ENCODE data around the gene PGS1. TPM values are rescaled to one million over a fixed set of nuclear protein-coding genes. Genes with fewer than 3 reads are reported as not detected.

The PGS1 gene
- total and polyA plus RNA-seq, 2 experiments from 2014 or later: 30.4 to 42.5 TPM

DNA sequence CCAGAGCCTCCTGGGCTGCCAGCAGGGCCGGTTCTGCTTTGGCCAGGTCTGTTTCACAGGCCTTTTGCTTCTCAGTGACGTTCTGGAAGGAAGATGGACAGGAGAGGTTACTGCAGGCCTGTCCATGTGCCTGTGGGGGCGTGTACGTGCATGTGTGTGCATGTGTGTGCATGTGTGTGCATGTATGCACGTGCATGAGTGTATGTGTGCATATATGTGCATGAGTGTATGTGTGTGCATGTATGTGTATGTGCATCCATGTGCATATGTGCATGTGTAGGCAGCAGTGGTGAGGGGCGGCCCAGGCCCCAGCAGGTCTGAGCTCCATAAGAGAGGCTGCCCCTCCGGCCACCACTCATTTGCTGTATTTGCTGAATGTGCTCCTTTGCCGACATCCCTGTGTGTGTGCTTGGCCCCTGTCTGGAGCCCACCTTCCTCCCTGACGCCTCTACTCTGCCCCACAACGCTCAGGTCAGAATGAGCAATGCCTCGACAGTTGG lies 81.8 kb downstream of the PGS1 start:
- WGBS (ENCODE audit: low lambda C conversion rate, missing lambda C conversion rate): 82% methylated on average over 11 of the region's 11 CpGs
- TF ChIP-seq, protein P1, sequence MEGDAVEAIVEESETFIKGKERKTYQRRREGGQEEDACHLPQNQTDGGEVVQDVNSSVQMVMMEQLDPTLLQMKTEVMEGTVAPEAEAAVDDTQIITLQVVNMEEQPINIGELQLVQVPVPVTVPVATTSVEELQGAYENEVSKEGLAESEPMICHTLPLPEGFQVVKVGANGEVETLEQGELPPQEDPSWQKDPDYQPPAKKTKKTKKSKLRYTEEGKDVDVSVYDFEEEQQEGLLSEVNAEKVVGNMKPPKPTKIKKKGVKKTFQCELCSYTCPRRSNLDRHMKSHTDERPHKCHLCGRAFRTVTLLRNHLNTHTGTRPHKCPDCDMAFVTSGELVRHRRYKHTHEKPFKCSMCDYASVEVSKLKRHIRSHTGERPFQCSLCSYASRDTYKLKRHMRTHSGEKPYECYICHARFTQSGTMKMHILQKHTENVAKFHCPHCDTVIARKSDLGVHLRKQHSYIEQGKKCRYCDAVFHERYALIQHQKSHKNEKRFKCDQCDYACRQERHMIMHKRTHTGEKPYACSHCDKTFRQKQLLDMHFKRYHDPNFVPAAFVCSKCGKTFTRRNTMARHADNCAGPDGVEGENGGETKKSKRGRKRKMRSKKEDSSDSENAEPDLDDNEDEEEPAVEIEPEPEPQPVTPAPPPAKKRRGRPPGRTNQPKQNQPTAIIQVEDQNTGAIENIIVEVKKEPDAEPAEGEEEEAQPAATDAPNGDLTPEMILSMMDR (IDR thresholded peaks at IDR 0.05; ENCODE audit: poor library complexity): no peak
- TF ChIP-seq EZH2phosphoT487 (IDR thresholded peaks at IDR 0.05; ENCODE audit: low read depth, severe bottlenecking, unreplicated experiment): no peak
- no peak for TF ChIP-seq EZH2 (IDR thresholded peaks at IDR 0.05; ENCODE audit: borderline replicate concordance)
- Histone ChIP-seq H3K4me1 (ENCODE audit: insufficient read depth) (no peaks in the 10 kb centered on the region), H3K4me2 (no peak overlapping the region), H3K36me3 (replicated peaks; ENCODE audit: insufficient read depth, low read depth) (no peaks in the 10 kb centered on the region), H3K27ac (no peak overlapping the region), H3K9me3 (ENCODE audit: low read depth) (no peaks in the 10 kb centered on the region), H3K4me3 (no peak overlapping the region), H2AFZ (no peak overlapping the region), H3K9me2 (replicated peaks; ENCODE audit: insufficient read depth) (no peaks in the 10 kb centered on the region), H4K20me1 (ENCODE audit: insufficient read depth, poor library complexity, severe bottlenecking) (no peaks in the 10 kb centered on the region), H3K79me2 (no peaks in the 10 kb centered on the region), H3K27me3 (no peaks in the 10 kb centered on the region)
- DNase-seq (ENCODE audit: low spot score): no peak

DNA sequence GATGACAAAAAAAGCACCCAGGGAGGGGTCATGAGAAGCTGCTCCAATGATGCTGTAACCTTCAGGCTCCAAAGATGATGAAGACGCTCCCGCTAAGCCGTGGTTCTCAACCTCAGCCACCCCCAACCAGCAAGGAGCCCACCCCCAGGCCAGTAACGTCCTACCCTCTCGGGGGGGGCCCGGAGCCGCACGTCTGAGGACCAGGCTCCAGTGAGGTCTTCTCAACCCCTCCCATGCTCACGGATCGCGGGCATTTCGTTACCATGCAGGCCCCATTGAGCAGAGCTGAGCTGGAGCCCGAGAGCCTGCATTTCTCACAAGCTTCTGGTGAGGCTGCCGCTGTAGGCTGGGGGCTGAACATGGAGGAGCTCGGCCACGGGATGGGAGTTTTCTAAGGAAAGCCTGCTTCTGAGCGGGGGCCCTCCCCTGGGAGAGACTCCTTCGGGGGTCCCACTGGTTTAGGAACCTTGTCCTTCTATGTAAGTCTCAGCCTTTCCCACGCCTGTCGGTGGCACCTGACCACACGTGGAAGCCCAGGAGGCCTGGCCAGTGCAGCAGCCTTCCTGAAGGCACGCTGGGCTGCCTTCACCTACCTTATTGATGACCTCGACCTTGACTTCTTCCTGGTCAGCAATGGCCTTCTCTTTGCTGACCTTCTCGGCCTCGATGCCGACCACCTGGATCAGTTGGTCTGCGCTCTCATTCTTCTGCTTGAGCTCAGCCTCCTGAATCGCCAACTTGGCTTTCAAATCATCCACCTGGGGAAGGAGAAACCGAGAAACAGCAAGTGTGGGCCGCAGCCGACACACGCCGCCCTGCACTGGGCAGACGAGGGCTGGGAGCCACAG lies 82.7 kb downstream of the PGS1 start:
- WGBS (ENCODE audit: low lambda C conversion rate, missing lambda C conversion rate): 93% methylated on average over 34 of the region's 34 CpGs

DNA sequence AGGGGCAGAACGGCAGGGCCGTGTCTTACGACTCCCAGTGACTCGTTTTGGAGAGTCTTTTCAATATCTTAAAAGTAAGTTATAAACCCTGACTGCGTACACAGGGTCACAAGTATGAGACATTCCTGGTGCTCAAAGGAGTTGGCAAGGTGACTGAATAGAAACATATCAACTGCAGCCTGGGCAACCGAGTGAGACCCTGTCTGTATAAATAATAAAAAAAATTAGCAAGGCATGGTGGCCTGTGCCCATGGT lies 83.3 kb downstream of the PGS1 start:
- Histone ChIP-seq H3K4me1 (ENCODE audit: insufficient read depth) (no peaks in the 10 kb centered on the region), H3K9me2 (replicated peaks; ENCODE audit: insufficient read depth) (no peaks in the 10 kb centered on the region), H3K9me3 (ENCODE audit: low read depth) (no peaks in the 10 kb centered on the region), H3K4me2 (no peak overlapping the region), H3K79me2 (no peaks in the 10 kb centered on the region), H4K20me1 (ENCODE audit: insufficient read depth, poor library complexity, severe bottlenecking) (no peaks in the 10 kb centered on the region), H3K27ac (no peak overlapping the region), H3K36me3 (replicated peaks; ENCODE audit: insufficient read depth, low read depth) (no peaks in the 10 kb centered on the region), H3K4me3 (no peak overlapping the region), H3K27me3 (no peaks in the 10 kb centered on the region), H2AFZ (no peak overlapping the region)
- DNase-seq (ENCODE audit: low spot score): no peak
- TF ChIP-seq EZH2phosphoT487 (IDR thresholded peaks at IDR 0.05; ENCODE audit: low read depth, severe bottlenecking, unreplicated experiment) (no peak), EZH2 (IDR thresholded peaks at IDR 0.05; ENCODE audit: borderline replicate concordance) (no peak)
- TF ChIP-seq, protein P1 (IDR thresholded peaks at IDR 0.05; ENCODE audit: poor library complexity): no peak
- 75% methylated on average over 6 of the region's 6 CpGs for WGBS (ENCODE audit: low lambda C conversion rate, missing lambda C conversion rate)

More for the DNA sequence above, 82.7 kb downstream of the PGS1 start:
- H3K9me2 ChIP-seq (replicated peaks; ENCODE audit: insufficient read depth): no peaks in the 10 kb centered on the region
- no peak overlapping the region for H3K27ac ChIP-seq
- H3K4me3 ChIP-seq: no peak overlapping the region
- H2AFZ ChIP-seq: no peak overlapping the region
- H4K20me1 ChIP-seq (ENCODE audit: insufficient read depth, poor library complexity, severe bottlenecking): no peaks in the 10 kb centered on the region
- no peaks in the 10 kb centered on the region for H3K27me3 ChIP-seq
- H3K4me1 ChIP-seq (ENCODE audit: insufficient read depth): no peaks in the 10 kb centered on the region
- no peaks in the 10 kb centered on the region for H3K79me2 ChIP-seq
- DNase-seq (ENCODE audit: low spot score): no peak
- TF ChIP-seq EZH2 (IDR thresholded peaks at IDR 0.05; ENCODE audit: borderline replicate concordance) (no peak), EZH2phosphoT487 (IDR thresholded peaks at IDR 0.05; ENCODE audit: low read depth, severe bottlenecking, unreplicated experiment) (no peak)
- TF ChIP-seq, protein P1 (IDR thresholded peaks at IDR 0.05; ENCODE audit: poor library complexity): no peak
- H3K36me3 ChIP-seq (replicated peaks; ENCODE audit: insufficient read depth, low read depth): no peaks in the 10 kb centered on the region
- no peak overlapping the region for H3K4me2 ChIP-seq
- H3K9me3 ChIP-seq (ENCODE audit: low read depth): no peaks in the 10 kb centered on the region
